DND-41 (cell line): ENCODE data around the gene SPATA31D3.
"Not testable (repeated sequence)": the region's sequence is repeated elsewhere in the genome, so short reads cannot be mapped to it uniquely, and the experiment has no call there.

Source experiments
- ATAC-seq: fragments of 200-7000 bp; cut with Tn5 transposase; 3 replicates; pipeline ENCODE4 v1.9.1; 2021; ENCODE audit warnings: low read depth; ENCODE audit not compliant: insufficient read depth
- DNase-seq: peaks from one replicate; pipeline ENCODE4 v3.0.0-alpha.2; 2020
- H2AFZ ChIP-seq: 2 replicates; pipeline ENCODE4 v1.6.0; 2012; ENCODE audit warnings: low read depth, low read length
- H3K27ac ChIP-seq: 2 replicates; pipeline ENCODE4 v1.5.1; 2012; ENCODE audit warnings: low read length, inconsistent platforms
- H3K27me3 ChIP-seq: fragments of 200-600 bp; sonication (generic); 2 replicates; pipeline ENCODE4 v1.6.0; 2012; ENCODE audit warnings: low read length, mild to moderate bottlenecking, inconsistent platforms; ENCODE audit not compliant: insufficient read depth, poor library complexity
- H3K36me3 ChIP-seq: 2 replicates; pipeline ENCODE4 v1.5.1; 2012; ENCODE audit warnings: low read length, inconsistent platforms; ENCODE audit not compliant: insufficient read depth
- H3K4me1 ChIP-seq: 2 replicates; pipeline ENCODE4 v1.5.1; 2012; ENCODE audit warnings: mild to moderate bottlenecking, low read length; ENCODE audit not compliant: insufficient read depth
- H3K4me2 ChIP-seq: 2 replicates; pipeline ENCODE4 v1.6.0; 2012; ENCODE audit warnings: mild to moderate bottlenecking, moderate library complexity, low read length, inconsistent platforms; ENCODE audit not compliant: insufficient read depth
- H3K4me3 ChIP-seq, 2 experiments: fragments of 200-600 bp in 1 of 2; shearing (Covaris generic) in 1 of 2; 2 replicates each; pipeline ENCODE4 v1.5.1; 2012 to 2016; ENCODE audit warnings: inconsistent platforms in 2 of 2, low read length in 2 of 2, mild to moderate bottlenecking in 2 of 2, low read depth in 1 of 2, moderate library complexity in 1 of 2
- H3K79me2 ChIP-seq: 2 replicates; pipeline ENCODE4 v1.6.0; 2012; ENCODE audit warnings: low read length, inconsistent platforms; ENCODE audit not compliant: insufficient read depth
- H3K9ac ChIP-seq: 2 replicates; pipeline ENCODE4 v1.6.0; 2012; ENCODE audit warnings: low read depth, mild to moderate bottlenecking, inconsistent platforms, low read length, moderate library complexity
- H3K9me3 ChIP-seq: 2 replicates; pipeline ENCODE4 v1.5.1; 2012; ENCODE audit warnings: low read length, moderate library complexity, mild to moderate bottlenecking, inconsistent platforms; ENCODE audit not compliant: insufficient read depth, severe bottlenecking
- H4K20me1 ChIP-seq: 2 replicates; pipeline ENCODE4 v1.6.0; 2012; ENCODE audit warnings: low read length; ENCODE audit not compliant: insufficient read depth
- CTCF ChIP-seq: IDR thresholded peaks from 2 replicates; pipeline ENCODE4 v1.5.1; 2012; ENCODE audit warnings: borderline replicate concordance, low read length, moderate library complexity, mild to moderate bottlenecking; ENCODE audit not compliant: poor library complexity, severe bottlenecking; ENCODE audit errors: extremely low read depth
- EZH2 ChIP-seq: IDR thresholded peaks from 3 replicates; pipeline ENCODE4 v1.6.1; 2012; ENCODE audit warnings: borderline replicate concordance, low read depth, mild to moderate bottlenecking, moderate library complexity, low read length, inconsistent platforms; ENCODE audit not compliant: severe bottlenecking

SPATA31D3 gene

GRCh38 chr9:81984928-81985327 is 41.6 kb downstream of the SPATA31D3 start:
- no peaks in the 10 kb centered on the region for H3K27me3 ChIP-seq
- no peak overlapping the region for H3K27ac ChIP-seq
- H3K4me3 ChIP-seq: no peak overlapping the region
- no peak overlapping the region for H3K4me2 ChIP-seq
- no peak overlapping the region for H2AFZ ChIP-seq
- TF ChIP-seq CTCF: no peak
- TF ChIP-seq EZH2: no peak
- H3K9me3 ChIP-seq: no peaks in the 10 kb centered on the region
- ATAC-seq: no peak
- DNase-seq: no peak
- no peaks in the 10 kb centered on the region for H3K79me2 ChIP-seq
- no peaks in the 10 kb centered on the region for H3K36me3 ChIP-seq
- H3K4me1 ChIP-seq: peaks cover under 1% of the 10 kb centered on the region; the same call in 1 of the 2 replicates
- no peak overlapping the region for H3K9ac ChIP-seq
- no peaks in the 10 kb centered on the region for H4K20me1 ChIP-seq

GRCh38 chr9:81986051-81986450 is 42.8 kb downstream of the SPATA31D3 start:
- no peak overlapping the region for H3K27ac ChIP-seq
- DNase-seq (no peak), ATAC-seq (no peak)
- H3K9ac ChIP-seq: no peak overlapping the region
- no peak overlapping the region for H3K4me2 ChIP-seq
- H2AFZ ChIP-seq: no peak overlapping the region
- no peaks in the 10 kb centered on the region for H3K27me3 ChIP-seq
- no peak for TF ChIP-seq CTCF
- no peak for TF ChIP-seq EZH2
- no peaks in the 10 kb centered on the region for H3K9me3 ChIP-seq
- H3K4me3 ChIP-seq: no peak overlapping the region
- no peaks in the 10 kb centered on the region for H3K4me1 ChIP-seq
- H3K36me3 ChIP-seq: no peaks in the 10 kb centered on the region
- H4K20me1 ChIP-seq: no peaks in the 10 kb centered on the region
- H3K79me2 ChIP-seq: no peaks in the 10 kb centered on the region

GRCh38 chr9:81988472-81988871 is 45.2 kb downstream of the SPATA31D3 start, which contains the start of gene SPATA31D1:
SPATA31D1 (plus strand) TSS chr9:81988772; CDS start chr9:81988819, 47 bp downstream.
- not testable (repeated sequence) for H2AFZ ChIP-seq, H3K4me1 ChIP-seq, H3K9me3 ChIP-seq, H3K4me2 ChIP-seq, H4K20me1 ChIP-seq, H3K79me2 ChIP-seq, H3K9ac ChIP-seq, DNase-seq, H3K27me3 ChIP-seq, H3K4me3 ChIP-seq, ATAC-seq, H3K27ac ChIP-seq, H3K36me3 ChIP-seq

GRCh38 chr9:81989700-81990099 is 46.4 kb downstream of the SPATA31D3 start:
- Histone ChIP-seq H3K9me3 (no peaks in the 10 kb centered on the region), H3K79me2 (no peaks in the 10 kb centered on the region), H3K9ac (no peak overlapping the region), H3K27me3 (no peaks in the 10 kb centered on the region), H3K4me2 (no peak overlapping the region), H4K20me1 (no peaks in the 10 kb centered on the region), H3K27ac (no peak overlapping the region), H3K4me3 (no peak overlapping the region), H3K36me3 (no peaks in the 10 kb centered on the region), H2AFZ (no peak overlapping the region), H3K4me1 (no peaks in the 10 kb centered on the region)
- TF ChIP-seq EZH2 (no peak), CTCF (no peak)
- no peak for ATAC-seq
- no peak for DNase-seq
